Measurements from ENCODE around the gene HRH4.

HRH4 gene
- 0.03 to 5.2 (median 0.64) reads per million in 18 experiments for total RNA-seq

GRCh38 chr18:24460388-24460787 is at the start of gene HRH4:
HRH4 (plus strand) TSS chr18:24460637; CDS start chr18:24460729, 92 bp downstream.
- peak in 1 of 2 donors; percentile 46 for DNase-seq

GRCh38 chr18:24413148-24413547 is 47.3 kb upstream of the HRH4 start:
- DNase-seq = peak in 1 of 2 donors; percentile 19

- no peak for DNase-seq
Observed at GRCh38 chr18:24414349-24415003, 46.0 kb upstream of the HRH4 start.

- DNase-seq = no peak
Observed at GRCh38 chr18:24417480-24417879, 43.0 kb upstream of the HRH4 start.

- no peak for DNase-seq
Observed at GRCh38 chr18:24420551-24420950, 39.9 kb upstream of the HRH4 start.

GRCh38 chr18:24421831-24422230 is 38.6 kb upstream of the HRH4 start:
- peak in 1 of 2 donors; percentile 7 for DNase-seq

- peak in 1 of 2 donors; percentile 2 for DNase-seq
Observed at GRCh38 chr18:24426073-24426397, 34.4 kb upstream of the HRH4 start.

GRCh38 chr18:24426398-24427294 is 33.8 kb upstream of the HRH4 start, which contains the start of gene IMPACT:
IMPACT (plus strand) TSS chr18:24426670; CDS start chr18:24426757, 87 bp downstream.
- DNase-seq = peak; percentile 83 to 90

GRCh38 chr18:24427484-24427883 is 33.0 kb upstream of the HRH4 start:
- peak in 1 of 2 donors; percentile 18 for DNase-seq

GRCh38 chr18:24428709-24429108 is 31.7 kb upstream of the HRH4 start:
- DNase-seq = no peak

GRCh38 chr18:24429188-24429587 is 31.2 kb upstream of the HRH4 start:
- no peak for DNase-seq

- DNase-seq = peak in 1 of 2 donors; percentile 37
Observed at GRCh38 chr18:24432618-24433017, 27.8 kb upstream of the HRH4 start.

- DNase-seq = no peak
Observed at GRCh38 chr18:24436939-24437338, 23.5 kb upstream of the HRH4 start.

GRCh38 chr18:24443870-24444269 is 16.6 kb upstream of the HRH4 start:
- DNase-seq = peak; percentile 28 to 33

- no peak for DNase-seq
Observed at GRCh38 chr18:24446453-24446852, 14.0 kb upstream of the HRH4 start.

- DNase-seq = no peak
Observed at GRCh38 chr18:24446953-24447538, 13.4 kb upstream of the HRH4 start.

GRCh38 chr18:24447961-24448360 is 12.5 kb upstream of the HRH4 start:
- no peak for DNase-seq

- DNase-seq = no peak
Observed at GRCh38 chr18:24456549-24456948, 3.9 kb upstream of the HRH4 start.

GRCh38 chr18:24459772-24460171 is 665 bp upstream of the HRH4 start:
- peak; percentile 11 to 31 for DNase-seq

GRCh38 chr18:24461996-24462395 is 1.6 kb downstream of the HRH4 start:
- no peak for DNase-seq

- peak; percentile 52 to 58 for DNase-seq
Observed at GRCh38 chr18:24462838-24463775, 2.7 kb downstream of the HRH4 start.

- DNase-seq = peak; percentile 75 to 78
Observed at GRCh38 chr18:24465486-24465885, 5.0 kb downstream of the HRH4 start.

All from inflammatory macrophage (primary cell).